Right cardiac atrium (tissue), 5 donors: Measurements from ENCODE around the gene FAM118B. TPM values are rescaled to one million over a fixed set of nuclear protein-coding genes. Genes with fewer than 3 reads are reported as not detected.

ENCODE experiments used
- ATAC-seq, 2 donors: fragments of 200-7000 bp; cut with Tn5 transposase; one replicate each; pipeline versions ENCODE4 v1.8.0 to v1.9.1; 2020; ENCODE audit warnings: moderate library complexity in 2 of 2, mild to moderate bottlenecking in 1 of 2
- DNase-seq, 3 donors: peaks; one replicate each; pipeline ENCODE4 v3.0.0-alpha.2; 2020
- H3K27ac ChIP-seq: one replicate; pipeline ENCODE4 v1.5.1; 2013; ENCODE audit warnings: mild to moderate bottlenecking, low read length, control low read depth, moderate library complexity
- H3K27me3 ChIP-seq: one replicate; pipeline ENCODE4 v1.6.1; 2013; ENCODE audit not compliant: control insufficient read depth, insufficient read depth
- H3K4me1 ChIP-seq: one replicate; pipeline ENCODE4 v1.6.1; 2013; ENCODE audit warnings: low read length; ENCODE audit not compliant: control insufficient read depth, insufficient read depth
- H3K4me3 ChIP-seq: one replicate; pipeline ENCODE4 v1.5.1; 2013; ENCODE audit warnings: low read length, control low read depth
- H3K9me3 ChIP-seq: one replicate; pipeline ENCODE4 v1.6.1; 2013; ENCODE audit warnings: low read length; ENCODE audit not compliant: control insufficient read depth
- WGBS: extraction: QIAGEN DNeasy Blood & Tissue Kit; methylation state at CpG from one replicate; pipeline ENCODE4 v1.1.7; 2013; 5-methylcytosine and 5-hydroxymethylcytosine counted together
- intact Hi-C, 4 donors: fragments of 100-400 bp; cut with DNase I; formaldehyde crosslinking; loops; one replicate each; pipeline versions ENCODE4 v1.11.0 to v1.14.0; 2022 to 2023
- polyA plus RNA-seq: library from polyadenylated mRNA; stranded (reverse); fragments of 200-250 nt; gene quantifications from one replicate; pipeline ENCODE4 v1.2.3, GENCODE V29; 2013
- total RNA-seq, 4 donors: library from RNA; stranded (reverse); fragmentation: NEBNext Ultra II Directional; extraction: Animal tissue kit (Norgen Biotek cat#: 25700); gene quantifications; one replicate each; pipeline ENCODE4 v1.2.1, GENCODE V29; 2021
- donor health status: healthy with polysubstance abuse.
- donor health status: DM: no; HTN: yes; CAD: no.
- donor health status: DM: no; HTN: no; CAD: no.
- donor health status: DM: no; HTN: yes; CAD: no; lungs with severe emphysema.
- donor health status: DM: yes; HTN: yes; CAD: no.

The FAM118B gene
- total and polyA plus RNA-seq, 5 donors = 12.7 to 20.5 (median 16.5) TPM

DNA sequence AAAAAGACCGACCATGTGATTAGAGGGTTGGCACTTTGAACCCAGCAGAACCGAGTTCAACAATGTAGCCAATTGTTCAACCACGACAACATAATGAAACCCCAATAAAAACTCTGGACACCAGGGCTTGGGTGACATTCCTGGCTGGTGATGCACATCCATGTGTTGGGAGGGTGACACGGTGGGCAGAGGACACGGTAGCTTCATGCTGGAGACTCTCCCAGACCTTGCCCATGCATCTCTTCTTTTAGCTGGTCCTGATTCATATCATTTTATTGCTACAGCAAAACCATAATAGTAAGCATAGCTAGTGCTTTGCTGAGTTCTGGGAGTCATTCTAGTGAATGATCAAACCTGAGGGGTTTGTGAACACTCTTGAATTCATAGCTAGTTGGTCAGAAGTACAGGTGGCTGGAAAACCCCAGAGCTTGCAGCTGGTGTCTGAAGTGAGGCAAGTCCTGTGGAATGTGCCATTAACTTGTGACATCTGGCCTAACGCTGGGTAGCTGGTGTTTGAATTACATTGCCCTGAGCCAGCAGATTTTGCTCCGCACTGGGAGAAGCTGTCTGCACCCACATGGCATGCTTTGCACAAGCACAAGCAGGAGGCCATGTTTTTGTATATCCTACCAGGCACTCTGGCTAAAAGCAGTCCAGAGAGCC lies 14.2 kb upstream of the FAM118B start:
- intact Hi-C loops = loop anchor here in 1 of 4 donors (5.0 kb wide), 1 partner anchor 275 kb away; no protein-coding TSS in a partner anchor
- H3K4me1 ChIP-seq = peaks cover 2% of the 10 kb centered on the region
- DNase-seq (no peak), ATAC-seq (no peak)
- H3K27me3 ChIP-seq = no peaks in the 10 kb centered on the region
- 82% methylated on average over 7 of the region's 7 CpGs for WGBS
- H3K9me3 ChIP-seq = no peaks in the 10 kb centered on the region
- no peak overlapping the region for H3K4me3 ChIP-seq
- H3K27ac ChIP-seq = no peak overlapping the region

DNA sequence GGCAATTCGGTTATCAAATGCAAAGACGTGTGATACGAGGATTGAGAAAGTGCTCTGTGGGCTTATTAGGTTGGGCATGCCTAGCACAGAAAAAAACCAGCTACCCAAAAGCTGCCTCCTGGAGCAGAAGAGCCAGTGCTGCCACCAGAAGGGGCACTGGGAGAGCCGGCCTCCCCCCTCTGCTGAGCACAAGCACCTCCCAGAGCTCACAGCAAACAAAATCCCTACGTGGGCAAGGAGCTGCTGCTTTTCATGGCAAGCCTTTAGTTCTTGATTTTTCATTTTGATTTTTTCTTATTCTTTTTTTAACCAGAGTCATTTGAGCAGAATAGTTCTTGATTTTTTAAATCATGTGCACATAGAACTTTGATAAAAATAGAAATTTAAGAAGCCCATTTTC lies 12.9 kb upstream of the FAM118B start:
- intact Hi-C loops = loop anchor here in 1 of 4 donors (5.0 kb wide), 1 partner anchor 276 kb away; no protein-coding TSS in a partner anchor
- no peak for ATAC-seq
- no peak overlapping the region for H3K27ac ChIP-seq
- no peaks in the 10 kb centered on the region for H3K9me3 ChIP-seq
- no peak for DNase-seq
- H3K4me3 ChIP-seq = no peak overlapping the region
- WGBS = 91% methylated on average over 5 of the region's 5 CpGs
- H3K27me3 ChIP-seq = no peaks in the 10 kb centered on the region
- peaks cover 2% of the 10 kb centered on the region for H3K4me1 ChIP-seq

DNA sequence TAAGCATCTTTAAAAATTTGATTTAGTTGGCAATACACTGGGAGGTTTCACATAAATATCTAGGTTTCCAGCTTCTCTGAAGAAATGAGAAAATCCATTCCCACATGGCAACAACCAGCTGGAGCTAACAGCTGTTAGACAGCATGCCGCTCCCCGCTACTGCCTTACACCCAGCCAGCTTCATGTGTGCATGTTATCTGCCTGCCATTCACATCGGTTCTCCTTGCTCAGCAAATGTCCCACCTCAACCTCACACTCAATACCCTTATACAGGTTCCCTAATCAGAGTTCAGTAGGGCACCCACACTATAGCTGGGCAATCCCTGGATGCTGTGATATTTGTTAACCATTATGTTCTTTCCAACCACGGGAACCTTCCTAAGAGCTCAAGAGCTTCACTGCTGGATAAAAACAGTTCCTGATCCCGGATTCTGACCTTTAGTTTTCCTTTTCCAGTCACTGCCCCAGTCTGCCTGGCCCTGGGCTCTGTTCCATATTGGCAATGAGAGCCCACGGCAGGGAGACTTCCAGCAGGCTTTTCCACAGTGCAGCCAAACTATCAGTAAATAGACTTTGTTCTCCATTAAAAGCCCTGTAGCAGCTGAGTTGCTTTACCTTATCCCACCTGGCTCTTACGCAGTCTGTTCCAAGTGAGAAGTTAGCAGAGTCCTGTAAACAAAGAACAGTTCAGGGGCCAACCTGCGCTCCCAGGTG lies 8.8 kb upstream of the FAM118B start:
- intact Hi-C loops = no loop called here

DNA sequence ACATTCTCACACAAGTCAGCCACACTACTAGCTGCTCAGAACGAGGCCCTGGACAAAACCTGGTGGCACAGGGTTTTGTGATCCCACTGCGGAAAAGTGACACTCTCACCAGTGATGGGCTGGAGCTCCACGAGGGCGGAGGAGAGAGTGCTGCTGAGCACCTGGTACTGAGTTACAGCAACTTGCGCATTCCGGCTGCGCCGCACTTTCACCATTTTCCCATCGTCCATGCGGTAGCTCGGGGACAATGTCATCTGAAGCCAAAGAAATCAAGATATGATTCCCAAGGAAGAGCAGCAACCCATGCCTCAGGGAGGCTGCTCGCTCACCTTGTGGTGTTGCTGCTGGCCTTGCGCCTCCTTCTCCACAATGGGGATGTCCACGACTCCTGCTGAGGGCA lies 6.2 kb upstream of the FAM118B start:
- Histone ChIP-seq H3K4me1 (no peaks in the 10 kb centered on the region), H3K27ac (no peak overlapping the region), H3K27me3 (no peaks in the 10 kb centered on the region), H3K9me3 (no peaks in the 10 kb centered on the region), H3K4me3 (no peak overlapping the region)
- 96% methylated on average over 14 of the region's 14 CpGs for WGBS
- intact Hi-C loops = no loop called here
- no peak for ATAC-seq
- no peak for DNase-seq

More for the DNA sequence above, 8.8 kb upstream of the FAM118B start:
- no peaks in the 10 kb centered on the region for H3K27me3 ChIP-seq
- no peak overlapping the region for H3K27ac ChIP-seq
- peak; percentile 25 to 41 for ATAC-seq
- H3K9me3 ChIP-seq = no peaks in the 10 kb centered on the region
- WGBS = 73% methylated on average over 8 of the region's 8 CpGs
- no peaks in the 10 kb centered on the region for H3K4me1 ChIP-seq
- H3K4me3 ChIP-seq = no peak overlapping the region
- no peak for DNase-seq

DNA sequence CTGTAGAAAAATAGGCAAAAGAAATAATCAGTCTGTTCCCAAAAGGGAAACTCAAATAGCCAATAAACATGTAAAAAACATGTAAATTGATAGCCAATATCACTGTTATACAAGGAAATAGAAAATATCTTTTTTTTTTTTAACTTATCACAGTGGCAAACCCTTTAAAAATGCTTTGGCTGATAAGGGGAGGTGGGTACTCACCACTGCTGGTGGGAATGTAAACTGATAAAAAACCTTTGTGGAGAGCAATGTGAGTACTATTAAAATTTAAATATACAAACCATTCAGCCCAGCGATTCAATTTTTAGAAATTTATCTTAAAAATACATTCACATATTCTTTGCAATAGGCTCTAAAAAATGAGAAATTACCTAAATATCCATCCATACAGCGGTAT lies 3.7 kb upstream of the FAM118B start:
- Histone ChIP-seq H3K27me3 (no peaks in the 10 kb centered on the region), H3K4me1 (peaks cover 5% of the 10 kb centered on the region)

DNA sequence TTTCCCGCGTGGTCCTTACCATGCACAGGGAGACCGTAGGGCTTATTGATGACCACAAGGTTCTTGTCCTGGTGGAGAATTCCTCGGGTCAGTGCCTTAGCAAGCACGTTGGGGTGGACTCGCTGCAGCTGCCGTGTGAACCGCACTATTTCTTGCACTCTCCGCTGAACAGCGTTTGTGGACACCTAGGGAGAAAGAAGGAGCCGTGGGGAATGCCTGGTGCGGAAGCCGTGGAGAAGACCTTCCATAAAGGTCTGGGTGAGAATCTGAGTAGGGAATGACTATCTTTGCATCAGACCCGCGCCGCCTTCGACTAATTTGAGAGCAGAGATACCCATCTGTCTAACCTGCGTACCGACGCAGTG lies 729 bp upstream of the FAM118B start:
- no peaks in the 10 kb centered on the region for H3K9me3 ChIP-seq
- ATAC-seq = no peak
- no peak overlapping the region for H3K27ac ChIP-seq
- no peak for DNase-seq
- 4% methylated on average over 20 of the region's 20 CpGs for WGBS
- H3K4me3 ChIP-seq = peak overlapping the region; percentile 78
- peaks cover 5% of the 10 kb centered on the region for H3K4me1 ChIP-seq
- intact Hi-C loops = no loop called here
- H3K27me3 ChIP-seq = no peaks in the 10 kb centered on the region

More for the DNA sequence above, 3.7 kb upstream of the FAM118B start:
- DNase-seq (no peak), ATAC-seq (no peak)
- Histone ChIP-seq H3K9me3 (no peaks in the 10 kb centered on the region), H3K27ac (no peak overlapping the region), H3K4me3 (no peak overlapping the region)
- WGBS = 98% methylated on average over 2 of the region's 2 CpGs
- intact Hi-C loops = no loop called here

DNA sequence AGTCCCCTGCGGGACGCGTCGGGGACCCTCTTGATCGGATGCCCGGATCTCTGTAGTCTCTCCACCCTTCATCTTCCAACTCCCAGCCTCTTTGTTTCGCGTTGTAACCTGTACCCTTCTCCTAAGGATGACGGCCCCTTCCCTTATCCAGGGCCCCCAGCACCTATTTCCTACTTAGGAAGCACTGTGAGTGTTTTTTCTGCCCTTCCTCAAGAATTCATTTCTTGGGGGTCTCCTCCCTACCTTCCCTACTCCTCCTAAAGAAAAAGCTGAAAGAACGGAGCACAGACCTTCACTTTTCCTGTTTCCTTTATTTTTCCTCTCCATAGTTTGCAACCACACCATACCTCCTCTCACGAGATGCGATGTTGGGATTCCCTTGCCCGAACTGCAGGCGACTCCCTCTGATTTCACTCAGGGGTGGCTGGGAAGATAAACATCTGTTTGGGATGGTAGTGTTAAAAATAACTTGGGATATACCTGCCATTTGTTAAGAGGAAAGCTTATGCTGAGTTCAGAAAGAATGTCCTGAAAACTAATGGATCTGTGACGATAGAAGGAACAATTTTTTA lies 593 bp downstream of the FAM118B start:
- Histone ChIP-seq H3K27ac (no peak overlapping the region), H3K9me3 (no peaks in the 10 kb centered on the region), H3K4me1 (peaks cover 5% of the 10 kb centered on the region), H3K4me3 (peak overlapping the region; percentile 53), H3K27me3 (no peaks in the 10 kb centered on the region)
- WGBS = 3% methylated on average over 15 of the region's 15 CpGs
- DNase-seq (no peak), ATAC-seq (no peak)
- intact Hi-C loops = no loop called here

DNA sequence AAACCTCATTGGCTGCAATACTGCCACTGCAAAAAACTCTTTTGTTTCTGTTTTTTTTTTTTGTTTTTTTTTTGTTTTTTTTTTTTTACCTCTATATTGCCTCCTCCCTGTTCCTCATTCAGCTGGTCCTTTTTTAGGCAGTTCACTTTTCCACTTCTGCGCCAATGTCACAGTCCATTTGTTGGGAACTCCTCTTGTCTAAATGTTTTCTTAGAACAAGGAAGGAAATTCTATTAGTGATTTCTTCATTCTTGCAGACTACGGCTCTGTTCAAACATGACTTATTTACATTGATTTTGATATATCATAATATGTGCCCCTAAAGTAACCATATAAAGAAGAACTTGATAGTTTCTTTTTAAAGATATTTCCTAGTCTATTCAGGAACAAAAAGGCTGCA lies 2.9 kb downstream of the FAM118B start:
- no peak for DNase-seq
- Histone ChIP-seq H3K9me3 (no peaks in the 10 kb centered on the region), H3K4me3 (no peak overlapping the region), H3K27me3 (no peaks in the 10 kb centered on the region), H3K27ac (no peak overlapping the region), H3K4me1 (peaks cover 5% of the 10 kb centered on the region)
- 52% methylated on average over 2 of the region's 2 CpGs for WGBS
- no peak for ATAC-seq
- intact Hi-C loops = no loop called here

DNA sequence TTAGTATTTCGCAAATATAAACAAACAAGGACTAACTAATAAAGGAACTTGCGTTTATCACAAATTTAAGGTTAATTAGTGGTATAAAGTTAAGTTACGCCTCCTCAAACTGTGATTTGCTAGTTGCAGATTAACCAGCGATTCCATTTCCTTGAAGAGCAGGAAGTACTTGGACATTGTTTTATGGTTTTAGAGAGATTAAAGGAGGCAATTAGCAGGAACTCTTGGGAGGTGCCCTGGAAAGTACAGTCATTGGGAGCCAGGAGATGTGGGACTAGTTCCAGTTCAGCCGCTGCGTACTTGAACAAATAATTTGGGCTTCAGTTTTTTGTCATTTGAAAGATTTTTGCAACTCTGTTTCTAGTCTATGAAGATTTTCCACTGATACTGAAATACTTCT lies 3.3 kb downstream of the FAM118B start:
- Histone ChIP-seq H3K4me3 (no peak overlapping the region), H3K9me3 (no peaks in the 10 kb centered on the region), H3K4me1 (peaks cover 5% of the 10 kb centered on the region), H3K27ac (no peak overlapping the region), H3K27me3 (no peaks in the 10 kb centered on the region)
- 46% methylated on average over 6 of the region's 6 CpGs for WGBS
- peak in 1 of 2 donors; percentile 59 for ATAC-seq
- intact Hi-C loops = no loop called here
- no peak for DNase-seq

DNA sequence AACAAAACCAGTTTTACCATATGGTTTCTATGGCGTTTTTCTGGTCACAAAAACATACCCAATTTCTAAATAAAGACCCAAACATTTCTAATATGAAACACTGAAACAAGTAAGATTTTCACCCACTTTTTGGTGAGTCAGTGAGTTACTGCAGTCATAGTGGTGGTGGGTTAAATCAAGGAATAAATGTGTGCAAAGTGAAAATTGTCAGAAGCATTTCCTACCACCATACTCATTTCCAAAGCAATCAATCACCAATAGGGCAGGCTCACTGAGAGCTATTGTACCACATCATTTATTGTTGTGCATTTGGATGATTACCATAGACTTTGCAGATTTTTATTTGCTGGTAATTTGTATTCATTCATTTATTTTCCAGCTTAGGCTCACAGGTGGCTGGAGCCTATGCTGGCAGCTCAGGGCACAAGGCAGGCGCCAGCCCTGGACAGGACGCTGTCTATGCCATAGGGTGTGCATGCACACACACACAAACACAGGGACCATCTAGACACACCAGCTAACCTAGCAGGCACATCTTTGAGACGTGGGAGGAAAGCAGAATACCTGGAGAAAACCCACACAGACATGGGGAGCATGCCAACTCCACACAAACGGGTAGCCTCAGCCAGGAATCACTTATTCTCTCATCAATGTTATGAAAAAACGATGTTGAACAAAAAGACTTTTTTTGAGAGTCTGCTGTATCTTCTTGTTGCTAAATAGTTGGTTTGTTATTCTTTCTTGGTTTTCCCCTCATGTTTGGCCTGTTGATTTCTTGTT lies 5.1 kb downstream of the FAM118B start:
- Histone ChIP-seq H3K4me1 (peaks cover 3% of the 10 kb centered on the region), H3K9me3 (no peaks in the 10 kb centered on the region), H3K27ac (no peak overlapping the region), H3K27me3 (no peaks in the 10 kb centered on the region), H3K4me3 (no peak overlapping the region)
- no peak for ATAC-seq
- 82% methylated on average over 6 of the region's 6 CpGs for WGBS
- DNase-seq = no peak
- intact Hi-C loops = no loop called here

DNA sequence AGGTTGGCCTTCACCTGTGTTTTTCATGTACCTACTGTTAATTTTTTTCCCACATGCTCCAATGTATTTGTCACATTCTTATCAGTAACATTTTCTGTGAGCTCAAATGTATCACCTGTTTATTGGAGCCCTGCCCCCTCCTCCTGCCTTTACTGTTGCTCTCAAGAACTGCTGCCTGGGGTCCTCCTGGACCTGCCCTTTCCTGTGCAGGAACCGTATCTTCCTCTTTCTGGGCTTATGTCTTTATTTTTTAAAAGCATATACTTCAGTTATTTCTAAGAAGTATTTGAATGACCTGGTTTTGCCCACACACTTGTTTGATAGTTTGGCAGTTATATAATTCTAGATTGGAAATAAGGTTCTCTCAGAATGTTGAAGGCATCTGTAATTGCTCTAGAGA lies 5.9 kb downstream of the FAM118B start:
- H3K4me1 ChIP-seq = peaks cover 3% of the 10 kb centered on the region
- intact Hi-C loops = no loop called here

More for the DNA sequence above, 5.9 kb downstream of the FAM118B start:
- no peak overlapping the region for H3K4me3 ChIP-seq
- H3K9me3 ChIP-seq = no peaks in the 10 kb centered on the region
- DNase-seq (no peak), ATAC-seq (no peak)
- no peaks in the 10 kb centered on the region for H3K27me3 ChIP-seq
- H3K27ac ChIP-seq = no peak overlapping the region
- WGBS = 67% methylated on average over 1 of the region's 1 CpG
